Loucy (cell line): ENCODE data around the gene KCNJ5.
A peak's percentile ranks its signal among the peaks of the same experiment; 100 is the strongest.

Experiments used
- H2AFZ ChIP-seq: fragments of 200-600 bp; sonication (generic); 2 replicates; pipeline ENCODE4 v1.6.0; 2016; ENCODE audit warnings: antibody characterized with exemption, mild to moderate bottlenecking, low read length, moderate library complexity
- H3F3A ChIP-seq: fragments of 200-600 bp; 2 replicates; pipeline ENCODE4 v1.6.0; 2016; ENCODE audit warnings: antibody characterized with exemption, low read depth, mild to moderate bottlenecking
- H3K27me3 ChIP-seq: fragments of 200-600 bp; sonication (generic); 2 replicates; pipeline ENCODE4 v1.6.1; 2014; ENCODE audit warnings: low read length, mild to moderate bottlenecking; ENCODE audit not compliant: insufficient read depth, poor library complexity, severe bottlenecking
- H3K36me3 ChIP-seq: fragments of 200-600 bp; sonication (generic); 2 replicates; pipeline ENCODE4 v1.6.1; 2016; ENCODE audit warnings: low read length; ENCODE audit not compliant: insufficient read depth
- H3K4me1 ChIP-seq: fragments of 200-600 bp; sonication (generic); 2 replicates; pipeline ENCODE4 v1.5.1; 2014; ENCODE audit warnings: low read length, mild to moderate bottlenecking; ENCODE audit not compliant: insufficient read depth, poor library complexity, severe bottlenecking
- H3K4me2 ChIP-seq: fragments of 200-600 bp; sonication (generic); 2 replicates; pipeline ENCODE4 v1.6.0; 2014; ENCODE audit warnings: antibody characterized with exemption, low read length, low read depth, mild to moderate bottlenecking; ENCODE audit not compliant: poor library complexity, severe bottlenecking
- H3K4me3 ChIP-seq: fragments of 200-600 bp; sonication (generic); 2 replicates; pipeline ENCODE4 v1.5.1; 2014; ENCODE audit warnings: low read length, mild to moderate bottlenecking, mixed read lengths; ENCODE audit not compliant: poor library complexity, severe bottlenecking
- H3K79me2 ChIP-seq: fragments of 200-600 bp; sonication (generic); 2 replicates; pipeline ENCODE4 v1.6.1; 2014; ENCODE audit warnings: low read length; ENCODE audit not compliant: insufficient read depth
- H3K9ac ChIP-seq: fragments of 200-600 bp; sonication (generic); 2 replicates; pipeline ENCODE4 v1.6.0; 2014; ENCODE audit warnings: mild to moderate bottlenecking, low read depth, low read length, moderate library complexity; ENCODE audit not compliant: poor library complexity, severe bottlenecking
- H3K9me2 ChIP-seq: fragments of 200-600 bp; sonication (generic); replicated peaks from 2 replicates; pipeline ENCODE4 v1.6.1; 2016; ENCODE audit warnings: low read depth, low read length, mixed read lengths
- H3K9me3 ChIP-seq: fragments of 200-600 bp; sonication (generic); 2 replicates; pipeline ENCODE4 v1.6.1; 2014; ENCODE audit warnings: mild to moderate bottlenecking, antibody characterized with exemption, low read length, low read depth; ENCODE audit not compliant: insufficient read depth
- H4K20me1 ChIP-seq: fragments of 200-600 bp; sonication (generic); 2 replicates; pipeline ENCODE4 v1.6.0; 2014; ENCODE audit warnings: antibody characterized with exemption, low read length, mild to moderate bottlenecking; ENCODE audit not compliant: insufficient read depth, poor library complexity, severe bottlenecking
- CTCF ChIP-seq: fragments of 200-600 bp; sonication (generic); conservative IDR thresholded peaks from 2 replicates; pipeline ENCODE4 v1.5.1; 2014; ENCODE audit warnings: mild to moderate bottlenecking, antibody characterized with exemption, low read length
- EZH2phosphoT487 ChIP-seq: fragments of 200-600 bp; IDR thresholded peaks from 2 replicates; pipeline ENCODE4 v1.6.1; 2018; ENCODE audit warnings: antibody characterized with exemption, mild to moderate bottlenecking, moderate library complexity, borderline replicate concordance

KCNJ5 gene

GRCh38 chr11:128903248-128904061 is 12.3 kb downstream of the KCNJ5 start:
- Histone ChIP-seq H3K79me2 (peaks cover 4% of the 10 kb centered on the region; the same call in 1 of the 2 replicates), H3K36me3 (no peaks in the 10 kb centered on the region), H4K20me1 (no peaks in the 10 kb centered on the region), H3K9me2 (no peaks in the 10 kb centered on the region), H3K9ac (peak overlapping the region; percentile 81), H3K9me3 (no peaks in the 10 kb centered on the region), H2AFZ (no peak overlapping the region), H3K4me1 (peaks cover 27% of the 10 kb centered on the region), H3F3A (no peaks in the 10 kb centered on the region), H3K4me2 (peak overlapping the region; percentile 77), H3K4me3 (peak overlapping the region; percentile 87), H3K27me3 (no peaks in the 10 kb centered on the region)
- TF ChIP-seq EZH2phosphoT487 = no peak
- no peak for TF ChIP-seq CTCF

- Histone ChIP-seq H3K9me2 (no peaks in the 10 kb centered on the region), H3K4me1 (peaks cover 31% of the 10 kb centered on the region), H3F3A (no peaks in the 10 kb centered on the region), H3K4me3 (peak overlapping the region; percentile 87), H3K4me2 (peak overlapping the region; percentile 77), H3K9me3 (no peaks in the 10 kb centered on the region), H3K36me3 (no peaks in the 10 kb centered on the region), H2AFZ (no peak overlapping the region), H3K79me2 (peaks cover 4% of the 10 kb centered on the region; the same call in 1 of the 2 replicates), H3K9ac (peak overlapping the region; percentile 81), H4K20me1 (no peaks in the 10 kb centered on the region), H3K27me3 (no peaks in the 10 kb centered on the region)
- no peak for TF ChIP-seq CTCF
- no peak for TF ChIP-seq EZH2phosphoT487
Observed at GRCh38 chr11:128904303-128904655, 13.1 kb downstream of the KCNJ5 start.

- Histone ChIP-seq H3F3A (no peaks in the 10 kb centered on the region), H3K4me3 (peak overlapping the region; percentile 87), H3K9me3 (no peaks in the 10 kb centered on the region), H3K36me3 (no peaks in the 10 kb centered on the region), H3K4me2 (peak overlapping the region; percentile 77), H3K79me2 (peaks cover 4% of the 10 kb centered on the region; the same call in 1 of the 2 replicates), H3K9ac (peak overlapping the region; percentile 81), H3K9me2 (no peaks in the 10 kb centered on the region), H2AFZ (peak overlapping the region; percentile 94), H3K4me1 (peaks cover 31% of the 10 kb centered on the region), H4K20me1 (no peaks in the 10 kb centered on the region), H3K27me3 (no peaks in the 10 kb centered on the region)
- TF ChIP-seq CTCF (no peak), EZH2phosphoT487 (no peak)
Observed at GRCh38 chr11:128904656-128905344, 13.6 kb downstream of the KCNJ5 start.
